Aortic smooth muscle cell (primary cell): ENCODE data around the gene LY6G6D. TPM values are rescaled to one million over a fixed set of nuclear protein-coding genes. Genes with fewer than 3 reads are reported as not detected.

Experiments used
- total RNA-seq: library from RNA; depleted of rRNA; stranded (reverse); fragments of >200 nt; gene quantifications from 2 replicates; pipeline ENCODE4 v1.2.3, GENCODE V29; 2014

Gene LY6G6D
- total RNA-seq = not detected in 2 replicates

GRCh38 chr6:31715022-31715958 lies at the start of gene LY6G6D:
Gene LY6G6D (plus strand): TSS chr6:31715348. CDS start chr6:31715356, 8 bp downstream.

GRCh38 chr6:31665501-31666336 lies 49.4 kb upstream of the LY6G6D start, which contains the start of gene CSNK2B:
Gene CSNK2B (plus strand): TSS chr6:31666080. CDS start chr6:31666832, 752 bp downstream.

GRCh38 chr6:31669676-31670075 lies 45.5 kb upstream of the LY6G6D start, which contains the start of gene LY6G5B:
Gene LY6G5B (plus strand): TSS chr6:31669976. CDS start chr6:31670951, 975 bp downstream.

DNA sequence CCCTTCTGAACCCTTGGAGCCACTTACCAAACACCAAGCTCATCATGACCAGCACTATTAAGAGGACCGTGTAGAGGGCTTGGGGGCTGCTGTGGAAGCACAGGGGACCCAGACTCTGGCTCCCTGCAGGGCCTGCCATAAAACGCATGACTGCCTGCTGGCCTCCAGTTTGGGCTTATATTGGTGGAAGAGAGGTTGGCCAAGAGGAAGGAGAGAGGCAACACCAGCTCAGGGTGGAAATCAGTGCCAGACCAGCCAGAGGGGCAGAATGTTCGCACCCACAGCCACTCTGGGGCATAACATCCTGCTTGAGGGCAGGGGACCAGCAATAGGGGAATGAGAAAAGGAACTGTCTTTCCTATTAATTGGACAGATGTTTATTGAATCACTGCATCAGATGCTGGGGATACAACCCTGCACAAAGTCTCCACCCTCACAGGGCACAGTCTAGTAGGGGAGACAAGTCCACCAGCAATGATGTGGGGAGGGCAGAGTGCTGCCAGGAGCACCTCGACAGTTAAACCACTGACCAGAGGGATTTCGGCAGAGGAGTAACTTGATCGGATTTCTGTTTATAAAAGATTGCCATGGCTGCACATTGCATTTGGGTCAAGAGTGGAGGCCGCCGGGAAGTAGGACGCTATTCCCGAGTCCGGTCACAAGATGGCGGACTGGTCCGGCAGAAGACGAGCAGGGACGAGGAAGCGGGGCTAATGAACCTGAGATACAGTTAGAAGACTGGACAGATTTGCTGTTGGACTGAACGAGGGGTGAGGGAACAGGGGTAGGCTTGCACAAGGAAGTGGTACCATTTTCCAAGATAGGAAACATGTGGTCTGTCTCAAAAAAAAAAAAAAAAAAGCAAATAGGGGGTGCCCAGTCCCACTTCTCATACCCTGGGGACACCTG lies 34.7 kb upstream of the LY6G6D start, which contains the start of gene LY6G5C:
LY6G5C (minus strand) TSS at position 842 of the 909 bp plus-strand sequence; CDS start at position 148, 694 bp downstream.

GRCh38 chr6:31702819-31703716 lies 12.1 kb upstream of the LY6G6D start, which contains the start of gene ABHD16A:
Gene ABHD16A (minus strand): TSS chr6:31703324. CDS start chr6:31703281, 43 bp downstream.

GRCh38 chr6:31706599-31706998 lies 8.5 kb upstream of the LY6G6D start, which contains the start of gene LY6G6F:
Gene LY6G6F (plus strand): TSS chr6:31706866. CDS start chr6:31706907, 41 bp downstream.

GRCh38 chr6:31721351-31722020 lies 6.3 kb downstream of the LY6G6D start, which contains the start of gene LY6G6C:
Gene LY6G6C (minus strand): TSS chr6:31721746. CDS start chr6:31721679, 67 bp downstream.

GRCh38 chr6:31723245-31723979 lies 8.3 kb downstream of the LY6G6D start, which contains the start of gene MPIG6B:
Gene MPIG6B (plus strand): TSS chr6:31723373. CDS start chr6:31723384, 11 bp downstream.

GRCh38 chr6:31728767-31729514 lies 13.8 kb downstream of the LY6G6D start, which contains the start of gene DDAH2:
Gene DDAH2 (minus strand): TSS chr6:31729299. CDS start chr6:31729161, 138 bp downstream.

GRCh38 chr6:31736021-31736767 lies 21.0 kb downstream of the LY6G6D start, which contains the start of gene CLIC1:
Gene CLIC1 (minus strand): TSS chr6:31736530. CDS start chr6:31736300, 230 bp downstream.

DNA sequence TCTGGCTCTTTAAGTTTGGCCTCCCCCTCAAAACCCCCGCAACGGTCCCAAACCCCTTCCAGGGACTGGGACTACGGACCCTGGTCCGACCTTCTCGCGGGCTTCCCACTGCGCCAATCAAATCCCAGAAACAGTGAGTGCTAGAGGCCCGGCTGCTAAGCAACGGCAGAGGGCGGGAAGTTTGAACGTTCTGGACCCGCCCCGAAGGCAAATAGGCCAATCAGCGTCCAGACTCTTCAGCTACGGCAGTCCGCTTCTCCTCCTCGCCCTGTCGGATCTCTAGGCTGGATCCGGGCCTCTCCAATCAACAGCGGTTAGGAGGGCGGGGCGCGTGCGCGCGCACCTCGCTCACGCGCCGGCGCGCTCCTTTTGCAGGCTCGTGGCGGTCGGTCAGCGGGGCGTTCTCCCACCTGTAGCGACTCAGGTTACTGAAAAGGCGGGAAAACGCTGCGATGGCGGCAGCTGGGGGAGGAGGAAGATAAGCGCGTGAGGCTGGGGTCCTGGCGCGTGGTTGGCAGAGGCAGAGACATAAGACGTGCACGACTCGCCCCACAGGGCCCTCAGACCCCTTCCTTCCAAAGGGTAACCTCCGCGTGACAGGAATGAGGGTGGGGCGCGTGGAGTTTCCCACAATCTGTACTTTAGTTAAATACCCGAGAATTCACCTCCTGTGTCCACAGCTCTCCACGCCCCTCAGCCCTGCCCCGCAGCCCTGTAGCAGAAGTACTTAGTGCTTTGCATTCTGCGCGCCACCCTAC lies 24.7 kb downstream of the LY6G6D start, which contains the start of gene MSH5:
MSH5 (plus strand) TSS at position 367 of the 758 bp plus-strand sequence. CDS start 462 bp downstream, outside the sequence.

GRCh38 chr6:31762356-31762755 lies 47.2 kb downstream of the LY6G6D start, which contains the start of gene SAPCD1:
Gene SAPCD1 (plus strand): TSS chr6:31762656. CDS start chr6:31763055, 399 bp downstream.

